OCI-LY7 (cell line): Measurements from ENCODE around the gene LEF1.

Experiments
- EZH2phosphoT487 ChIP-seq: fragments of 200-600 bp; sonication (generic); IDR thresholded peaks from 2 replicates; pipeline ENCODE4 v1.6.1; 2018; ENCODE audit warnings: low read depth, borderline replicate concordance, mild to moderate bottlenecking, mixed run types, antibody characterized with exemption, low read length, moderate library complexity, mixed read lengths
- TF ChIP-seq, protein P1 (sequence below): fragments of 200-600 bp; sonication (generic); conservative IDR thresholded peaks from 2 replicates; pipeline ENCODE4 v1.5.1; 2014; ENCODE audit warnings: mild to moderate bottlenecking, antibody characterized with exemption, low read length, moderate library complexity, mixed read lengths

DNA sequence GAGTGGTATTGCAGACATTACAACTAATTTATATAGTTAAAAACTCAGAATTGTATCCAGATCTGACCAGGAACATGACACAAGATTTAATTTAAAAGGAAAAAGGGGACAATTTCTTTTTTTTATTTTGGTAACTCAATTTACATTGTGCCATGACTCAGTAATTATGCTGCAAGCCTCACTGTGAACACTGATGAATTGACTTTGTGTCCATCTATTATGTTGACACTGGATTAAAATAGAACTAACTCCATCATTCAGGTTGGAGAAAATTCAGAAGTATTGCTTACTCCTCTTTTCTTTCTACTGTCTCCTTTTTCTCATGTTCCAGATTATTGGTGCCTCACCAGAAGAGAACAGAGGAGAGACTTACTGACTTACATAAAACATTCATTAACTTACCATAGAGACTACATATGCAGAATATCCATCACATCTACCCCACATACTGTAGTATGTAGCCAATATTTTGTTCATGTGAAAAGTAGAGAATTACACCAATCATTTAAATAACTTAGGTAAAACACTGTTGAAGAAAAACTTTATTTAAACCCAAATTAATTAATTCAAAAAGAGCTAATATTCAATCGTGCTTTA lies 15.8 kb upstream of the LEF1 start:
- TF ChIP-seq, protein P1, sequence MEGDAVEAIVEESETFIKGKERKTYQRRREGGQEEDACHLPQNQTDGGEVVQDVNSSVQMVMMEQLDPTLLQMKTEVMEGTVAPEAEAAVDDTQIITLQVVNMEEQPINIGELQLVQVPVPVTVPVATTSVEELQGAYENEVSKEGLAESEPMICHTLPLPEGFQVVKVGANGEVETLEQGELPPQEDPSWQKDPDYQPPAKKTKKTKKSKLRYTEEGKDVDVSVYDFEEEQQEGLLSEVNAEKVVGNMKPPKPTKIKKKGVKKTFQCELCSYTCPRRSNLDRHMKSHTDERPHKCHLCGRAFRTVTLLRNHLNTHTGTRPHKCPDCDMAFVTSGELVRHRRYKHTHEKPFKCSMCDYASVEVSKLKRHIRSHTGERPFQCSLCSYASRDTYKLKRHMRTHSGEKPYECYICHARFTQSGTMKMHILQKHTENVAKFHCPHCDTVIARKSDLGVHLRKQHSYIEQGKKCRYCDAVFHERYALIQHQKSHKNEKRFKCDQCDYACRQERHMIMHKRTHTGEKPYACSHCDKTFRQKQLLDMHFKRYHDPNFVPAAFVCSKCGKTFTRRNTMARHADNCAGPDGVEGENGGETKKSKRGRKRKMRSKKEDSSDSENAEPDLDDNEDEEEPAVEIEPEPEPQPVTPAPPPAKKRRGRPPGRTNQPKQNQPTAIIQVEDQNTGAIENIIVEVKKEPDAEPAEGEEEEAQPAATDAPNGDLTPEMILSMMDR, result no peak
- no peak for TF ChIP-seq EZH2phosphoT487
